GM21515 (cell line): ENCODE data around the gene TIGD7.

ENCODE experiments used
- ATAC-seq: cut with Tn5 transposase; IDR thresholded peaks from one replicate; pipeline ENCODE4 v1.9.1; 2021; ENCODE audit not compliant: unreplicated experiment

Gene TIGD7

GRCh38 chr16:3305109-3306068, at the start of gene TIGD7, which contains the start of gene ZNF75A:
Gene TIGD7 (minus strand): TSS chr16:3305430. CDS start chr16:3300614, 4,816 bp downstream.
Gene ZNF75A (plus strand): TSS chr16:3305497. CDS start chr16:3308429, 2,932 bp downstream.
- peak; percentile 89 for ATAC-seq

- ATAC-seq, result no peak
These were observed 43.9 kb upstream of the TIGD7 start for GRCh38 chr16:3349175-3349574.

GRCh38 chr16:3348547-3349167, 43.4 kb upstream of the TIGD7 start:
- no peak for ATAC-seq

- no peak for ATAC-seq
These were observed 42.4 kb upstream of the TIGD7 start for GRCh38 chr16:3347586-3347985.

GRCh38 chr16:3346041-3346440, 40.8 kb upstream of the TIGD7 start:
- ATAC-seq, result no peak

GRCh38 chr16:3328643-3329042, 23.4 kb upstream of the TIGD7 start:
- no peak for ATAC-seq

GRCh38 chr16:3328104-3328503, 22.9 kb upstream of the TIGD7 start:
- ATAC-seq, result no peak

GRCh38 chr16:3327514-3327913, 22.3 kb upstream of the TIGD7 start:
- ATAC-seq, result no peak

- no peak for ATAC-seq
These were observed 16.6 kb upstream of the TIGD7 start for GRCh38 chr16:3321816-3322215.

GRCh38 chr16:3317315-3317999, 12.2 kb upstream of the TIGD7 start:
- ATAC-seq, result no peak

- no peak for ATAC-seq
These were observed 6.3 kb upstream of the TIGD7 start for GRCh38 chr16:3311496-3311895.

- ATAC-seq, result no peak
These were observed 848 bp upstream of the TIGD7 start for GRCh38 chr16:3306078-3306477.

GRCh38 chr16:3304370-3304769, 860 bp downstream of the TIGD7 start:
- no peak for ATAC-seq

GRCh38 chr16:3295783-3296182, 9.4 kb downstream of the TIGD7 start:
- no peak for ATAC-seq

- ATAC-seq, result no peak
These were observed 10.0 kb downstream of the TIGD7 start for GRCh38 chr16:3295209-3295608.

- no peak for ATAC-seq
These were observed 12.6 kb downstream of the TIGD7 start for GRCh38 chr16:3292604-3293003.

- no peak for ATAC-seq
These were observed 15.1 kb downstream of the TIGD7 start for GRCh38 chr16:3289998-3290673.

GRCh38 chr16:3285131-3285530, 20.1 kb downstream of the TIGD7 start:
- ATAC-seq, result no peak

GRCh38 chr16:3283543-3284447, 21.4 kb downstream of the TIGD7 start:
- no peak for ATAC-seq
